SJCRH30 (cell line): ENCODE results near the gene CDCP1. TPM values are rescaled to one million over a fixed set of nuclear protein-coding genes. Genes with fewer than 3 reads are reported as not detected.
"Not testable (repeated sequence)": the region's sequence is repeated elsewhere in the genome, so short reads cannot be mapped to it uniquely, and the experiment has no call there.

Source experiments
- DNase-seq, 2 experiments: peaks; one replicate each; pipeline ENCODE4 v3.0.0-alpha.2; 2015 to 2020
- H3K27ac ChIP-seq: fragments of 250-450 bp; sonication (Bioruptor Pico); 2 replicates; pipeline ENCODE4 v1.5.1; 2020; ENCODE audit warnings: mild to moderate bottlenecking, moderate library complexity
- H3K27me3 ChIP-seq: fragments of 250-450 bp; sonication (Bioruptor Pico); 2 replicates; pipeline ENCODE4 v1.5.1; 2020; ENCODE audit warnings: mild to moderate bottlenecking, moderate library complexity
- H3K36me3 ChIP-seq: fragments of 250-450 bp; sonication (Bioruptor Pico); 2 replicates; pipeline ENCODE4 v1.5.1; 2020; ENCODE audit warnings: mild to moderate bottlenecking, moderate library complexity
- H3K4me1 ChIP-seq: fragments of 250-450 bp; sonication (Bioruptor Pico); 2 replicates; pipeline ENCODE4 v1.5.1; 2020; ENCODE audit warnings: mild to moderate bottlenecking, moderate library complexity
- H3K4me3 ChIP-seq: fragments of 250-450 bp; sonication (Bioruptor Pico); 2 replicates; pipeline ENCODE4 v1.5.1; 2020; ENCODE audit warnings: mild to moderate bottlenecking, moderate library complexity
- H3K9me3 ChIP-seq: fragments of 250-450 bp; sonication (Bioruptor Pico); replicated peaks from 2 replicates; pipeline ENCODE4 v1.5.1; 2020; ENCODE audit warnings: mild to moderate bottlenecking, moderate library complexity
- total RNA-seq: library from RNA; depleted of rRNA; stranded (reverse); fragments of >200 nt; shearing (Covaris generic); gene quantifications from 2 replicates; pipeline ENCODE4 v1.2.3, GENCODE V29; 2014

The CDCP1 gene
- total RNA-seq, 1 experiment from 2014 or later: not detected

- Histone ChIP-seq H3K9me3 (no peaks in the 10 kb centered on the region), H3K36me3 (no peaks in the 10 kb centered on the region), H3K27ac (no peak overlapping the region), H3K27me3 (no peaks in the 10 kb centered on the region), H3K4me1 (peaks cover 25% of the 10 kb centered on the region), H3K4me3 (no peak overlapping the region)
- no peak for DNase-seq
Observed at GRCh38 chr3:45057557-45057956, 88.6 kb downstream of the CDCP1 start.

GRCh38 chr3:45056608-45057301 is 89.4 kb downstream of the CDCP1 start:
- no peaks in the 10 kb centered on the region for H3K9me3 ChIP-seq
- no peak overlapping the region for H3K4me3 ChIP-seq
- DNase-seq: no peak
- H3K36me3 ChIP-seq: no peaks in the 10 kb centered on the region
- peaks cover 25% of the 10 kb centered on the region for H3K4me1 ChIP-seq
- no peak overlapping the region for H3K27ac ChIP-seq
- no peaks in the 10 kb centered on the region for H3K27me3 ChIP-seq

- no peaks in the 10 kb centered on the region for H3K9me3 ChIP-seq
- peak; percentile 39 to 62 for DNase-seq
- H3K27me3 ChIP-seq: no peaks in the 10 kb centered on the region
- H3K4me1 ChIP-seq: peaks cover 25% of the 10 kb centered on the region
- no peaks in the 10 kb centered on the region for H3K36me3 ChIP-seq
- H3K27ac ChIP-seq: peak overlapping the region; percentile 64
- peak overlapping the region; percentile 6; the same call in 1 of the 2 replicates for H3K4me3 ChIP-seq
Observed at GRCh38 chr3:45055411-45056143, 90.6 kb downstream of the CDCP1 start.

GRCh38 chr3:45055032-45055410 is 91.2 kb downstream of the CDCP1 start:
- Histone ChIP-seq H3K36me3 (no peaks in the 10 kb centered on the region), H3K4me1 (peaks cover 25% of the 10 kb centered on the region), H3K9me3 (no peaks in the 10 kb centered on the region; the same call in 1 of the 2 replicates), H3K27ac (peak overlapping the region; percentile 64), H3K27me3 (no peaks in the 10 kb centered on the region), H3K4me3 (peak overlapping the region; percentile 6; the same call in 1 of the 2 replicates)
- DNase-seq: peak in 1 of 2 experiments; percentile 17

- Histone ChIP-seq H3K27me3 (no peaks in the 10 kb centered on the region), H3K9me3 (no peaks in the 10 kb centered on the region; the same call in 1 of the 2 replicates), H3K27ac (peak overlapping the region; percentile 64), H3K4me3 (no peak overlapping the region), H3K36me3 (no peaks in the 10 kb centered on the region), H3K4me1 (peaks cover 25% of the 10 kb centered on the region)
- no peak for DNase-seq
Observed at GRCh38 chr3:45054196-45054857, 91.9 kb downstream of the CDCP1 start.

GRCh38 chr3:45053805-45054195 is 92.4 kb downstream of the CDCP1 start:
- H3K36me3 ChIP-seq, H3K9me3 ChIP-seq, H3K4me3 ChIP-seq, DNase-seq, H3K27me3 ChIP-seq: not testable (repeated sequence)
- peaks cover 25% of the 10 kb centered on the region for H3K4me1 ChIP-seq
- peak overlapping the region; percentile 64 for H3K27ac ChIP-seq

GRCh38 chr3:45051685-45052084 is 94.5 kb downstream of the CDCP1 start:
- H3K27me3 ChIP-seq: no peaks in the 10 kb centered on the region
- DNase-seq: no peak
- H3K36me3 ChIP-seq: no peaks in the 10 kb centered on the region
- no peaks in the 10 kb centered on the region; the same call in 1 of the 2 replicates for H3K9me3 ChIP-seq
- H3K4me1 ChIP-seq: peaks cover 25% of the 10 kb centered on the region
- H3K27ac ChIP-seq: no peak overlapping the region
- no peak overlapping the region for H3K4me3 ChIP-seq

- peaks cover 13% of the 10 kb centered on the region for H3K4me1 ChIP-seq
- no peaks in the 10 kb centered on the region for H3K27me3 ChIP-seq
- no peak for DNase-seq
- no peak overlapping the region for H3K4me3 ChIP-seq
- H3K27ac ChIP-seq: no peak overlapping the region
- H3K9me3 ChIP-seq: no peaks in the 10 kb centered on the region; the same call in 1 of the 2 replicates
- H3K36me3 ChIP-seq: no peaks in the 10 kb centered on the region
Observed at GRCh38 chr3:45049807-45050206, 96.4 kb downstream of the CDCP1 start.

GRCh38 chr3:45048244-45048643 is 97.9 kb downstream of the CDCP1 start:
- Histone ChIP-seq H3K9me3 (no peaks in the 10 kb centered on the region; the same call in 1 of the 2 replicates), H3K27me3 (no peaks in the 10 kb centered on the region), H3K27ac (no peak overlapping the region), H3K36me3 (no peaks in the 10 kb centered on the region), H3K4me3 (no peak overlapping the region), H3K4me1 (peaks cover 4% of the 10 kb centered on the region)
- DNase-seq: no peak

- peaks cover 6% of the 10 kb centered on the region for H3K4me1 ChIP-seq
- no peaks in the 10 kb centered on the region for H3K9me3 ChIP-seq
- DNase-seq: peak in 1 of 2 experiments; percentile 25
- H3K36me3 ChIP-seq: no peaks in the 10 kb centered on the region
- H3K4me3 ChIP-seq: no peak overlapping the region
- H3K27me3 ChIP-seq: no peaks in the 10 kb centered on the region; the same call in 1 of the 2 replicates
- H3K27ac ChIP-seq: no peak overlapping the region
Observed at GRCh38 chr3:45043728-45044299, 102.4 kb downstream of the CDCP1 start.

- no peak for DNase-seq
- Histone ChIP-seq H3K27ac (no peak overlapping the region), H3K9me3 (no peaks in the 10 kb centered on the region), H3K4me1 (peaks cover 6% of the 10 kb centered on the region), H3K36me3 (no peaks in the 10 kb centered on the region), H3K27me3 (no peaks in the 10 kb centered on the region; the same call in 1 of the 2 replicates), H3K4me3 (no peak overlapping the region)
Observed at GRCh38 chr3:45042162-45042561, 104.0 kb downstream of the CDCP1 start.

GRCh38 chr3:45041666-45042065 is 104.5 kb downstream of the CDCP1 start:
- Histone ChIP-seq H3K4me1 (peaks cover 6% of the 10 kb centered on the region), H3K4me3 (no peak overlapping the region), H3K36me3 (no peaks in the 10 kb centered on the region), H3K27ac (no peak overlapping the region), H3K27me3 (no peaks in the 10 kb centered on the region; the same call in 1 of the 2 replicates), H3K9me3 (no peaks in the 10 kb centered on the region)
- no peak for DNase-seq

GRCh38 chr3:45037720-45038455 is 108.3 kb downstream of the CDCP1 start:
- peak overlapping the region; percentile 34 for H3K4me3 ChIP-seq

More at GRCh38 chr3:45037720-45038455, 108.3 kb downstream of the CDCP1 start:
- peak; percentile 87 to 96 for DNase-seq
- Histone ChIP-seq H3K36me3 (no peaks in the 10 kb centered on the region), H3K9me3 (no peaks in the 10 kb centered on the region), H3K27me3 (no peaks in the 10 kb centered on the region; the same call in 1 of the 2 replicates), H3K27ac (no peak overlapping the region), H3K4me1 (0 out of 2 replicates have a peak, but pooled peaks cover 2% of the 10 kb centered on the region)
